ENCODE data around the gene OR52K1.

The OR52K1 gene

GRCh38 chr11:4511282-4512245, 29.1 kb downstream of the OR52K1 start:
- H3K36me3 ChIP-seq = no peaks in the 10 kb centered on the region
- H3K9me3 ChIP-seq (ENCODE audit: severe bottlenecking) = no peaks in the 10 kb centered on the region
- DNase-seq = no peak
- no peak for TF ChIP-seq CTCF (IDR thresholded peaks at IDR 0.05; ENCODE audit: low read depth, low read length)
- H3K27me3 ChIP-seq (ENCODE audit: insufficient read depth, low read depth, severe bottlenecking) = peaks cover 51% of the 10 kb centered on the region
- no peak overlapping the region for H3K4me3 ChIP-seq (ENCODE audit: low read depth, low read length)
- no peak overlapping the region for H3K27ac ChIP-seq

- Histone ChIP-seq H3K4me3 (ENCODE audit: low read depth, low read length) (no peak overlapping the region), H3K27me3 (ENCODE audit: insufficient read depth, low read depth, severe bottlenecking) (peaks cover 66% of the 10 kb centered on the region), H3K36me3 (no peaks in the 10 kb centered on the region), H3K9me3 (ENCODE audit: severe bottlenecking) (no peaks in the 10 kb centered on the region), H3K27ac (no peak overlapping the region)
- TF ChIP-seq CTCF (IDR thresholded peaks at IDR 0.05; ENCODE audit: low read depth, low read length) = no peak
- DNase-seq = no peak
These were observed 31.8 kb downstream of the OR52K1 start for GRCh38 chr11:4514196-4514595.

- Histone ChIP-seq H3K9me3 (ENCODE audit: severe bottlenecking) (no peaks in the 10 kb centered on the region), H3K4me3 (ENCODE audit: low read depth, low read length) (no peak overlapping the region), H3K27me3 (ENCODE audit: insufficient read depth, low read depth, severe bottlenecking) (peaks cover 62% of the 10 kb centered on the region), H3K27ac (no peak overlapping the region), H3K36me3 (no peaks in the 10 kb centered on the region)
- DNase-seq = no peak
- TF ChIP-seq CTCF (IDR thresholded peaks at IDR 0.05; ENCODE audit: low read depth, low read length) = no peak
These were observed 39.9 kb downstream of the OR52K1 start for GRCh38 chr11:4522339-4522738.

- no peaks in the 10 kb centered on the region for H3K9me3 ChIP-seq (ENCODE audit: severe bottlenecking)
- H3K27me3 ChIP-seq (ENCODE audit: insufficient read depth, low read depth, severe bottlenecking) = peaks cover 59% of the 10 kb centered on the region
- no peak for DNase-seq
- H3K4me3 ChIP-seq (ENCODE audit: low read depth, low read length) = no peak overlapping the region
- TF ChIP-seq CTCF (IDR thresholded peaks at IDR 0.05; ENCODE audit: low read depth, low read length) = no peak
- no peaks in the 10 kb centered on the region for H3K36me3 ChIP-seq
- H3K27ac ChIP-seq = no peak overlapping the region
These were observed 40.3 kb downstream of the OR52K1 start for GRCh38 chr11:4522752-4523151.

- TF ChIP-seq CTCF (IDR thresholded peaks at IDR 0.05; ENCODE audit: low read depth, low read length) = no peak
- peaks cover 58% of the 10 kb centered on the region for H3K27me3 ChIP-seq (ENCODE audit: insufficient read depth, low read depth, severe bottlenecking)
- H3K27ac ChIP-seq = no peak overlapping the region
- DNase-seq = no peak
- no peaks in the 10 kb centered on the region for H3K36me3 ChIP-seq
- no peaks in the 10 kb centered on the region for H3K9me3 ChIP-seq (ENCODE audit: severe bottlenecking)
- no peak overlapping the region for H3K4me3 ChIP-seq (ENCODE audit: low read depth, low read length)
These were observed 41.2 kb downstream of the OR52K1 start for GRCh38 chr11:4523666-4524065.

All from WERI-Rb-1 (cell line).